GM19452 (cell line): Measurements from ENCODE around the gene PPP6R2.

Experiments used
- ATAC-seq: cut with Tn5 transposase; IDR thresholded peaks from one replicate; pipeline ENCODE4 v1.9.1; 2021; ENCODE audit not compliant: unreplicated experiment

PPP6R2 gene

DNA sequence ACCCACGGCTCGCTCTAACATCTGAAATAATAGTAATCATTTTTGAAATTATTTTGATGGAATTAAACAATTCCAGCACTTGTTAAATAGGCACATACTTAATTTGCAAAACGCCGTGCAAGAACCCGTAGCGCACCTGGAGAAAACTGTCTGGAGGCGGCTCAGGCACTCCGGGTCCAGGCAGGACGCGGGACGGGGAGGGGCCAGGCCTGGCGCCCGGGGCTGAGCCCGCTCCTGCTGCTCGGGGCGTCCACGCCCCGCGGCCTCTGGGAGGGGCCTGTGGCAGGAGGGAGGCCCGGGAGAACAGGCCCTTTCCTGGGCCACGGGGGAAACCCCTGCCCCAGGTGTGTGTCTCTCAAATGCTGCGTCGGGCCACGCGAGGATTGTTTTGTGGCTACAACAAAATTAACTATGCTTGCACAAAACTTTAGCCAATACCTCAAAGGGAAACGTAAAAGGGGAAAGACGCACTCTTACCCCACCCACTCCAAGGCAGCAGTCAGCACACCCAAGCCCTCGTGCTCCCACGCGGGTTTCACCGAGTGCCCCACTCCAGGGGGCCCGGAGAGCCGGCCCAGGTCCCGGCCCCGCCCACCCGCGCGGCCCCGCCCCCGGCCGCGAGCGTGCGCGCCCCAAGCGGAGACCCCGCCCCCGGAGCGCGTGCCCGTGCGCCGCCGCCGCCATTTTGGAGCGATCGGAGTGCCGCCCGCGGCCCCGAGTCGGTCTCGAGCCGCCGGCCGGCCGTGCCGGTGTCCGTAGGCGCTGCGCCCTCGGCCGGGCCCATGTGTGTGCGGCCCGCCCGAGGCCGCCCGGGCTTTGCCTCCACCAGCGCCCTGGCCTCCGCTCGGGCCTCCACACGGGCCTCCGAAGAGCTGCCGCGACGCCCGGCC is at the start of gene PPP6R2:
PPP6R2 (plus strand) TSS at position 677 of the 890 bp plus-strand sequence. CDS start 50,582 bp downstream, outside the sequence.
- ATAC-seq, result peak; percentile 59

GRCh38 chr22:50293441-50294318 is 49.4 kb upstream of the PPP6R2 start:
- ATAC-seq, result no peak

GRCh38 chr22:50294319-50294656 is 48.8 kb upstream of the PPP6R2 start:
- ATAC-seq, result no peak

GRCh38 chr22:50296658-50297490 is 46.3 kb upstream of the PPP6R2 start:
- ATAC-seq, result no peak

DNA sequence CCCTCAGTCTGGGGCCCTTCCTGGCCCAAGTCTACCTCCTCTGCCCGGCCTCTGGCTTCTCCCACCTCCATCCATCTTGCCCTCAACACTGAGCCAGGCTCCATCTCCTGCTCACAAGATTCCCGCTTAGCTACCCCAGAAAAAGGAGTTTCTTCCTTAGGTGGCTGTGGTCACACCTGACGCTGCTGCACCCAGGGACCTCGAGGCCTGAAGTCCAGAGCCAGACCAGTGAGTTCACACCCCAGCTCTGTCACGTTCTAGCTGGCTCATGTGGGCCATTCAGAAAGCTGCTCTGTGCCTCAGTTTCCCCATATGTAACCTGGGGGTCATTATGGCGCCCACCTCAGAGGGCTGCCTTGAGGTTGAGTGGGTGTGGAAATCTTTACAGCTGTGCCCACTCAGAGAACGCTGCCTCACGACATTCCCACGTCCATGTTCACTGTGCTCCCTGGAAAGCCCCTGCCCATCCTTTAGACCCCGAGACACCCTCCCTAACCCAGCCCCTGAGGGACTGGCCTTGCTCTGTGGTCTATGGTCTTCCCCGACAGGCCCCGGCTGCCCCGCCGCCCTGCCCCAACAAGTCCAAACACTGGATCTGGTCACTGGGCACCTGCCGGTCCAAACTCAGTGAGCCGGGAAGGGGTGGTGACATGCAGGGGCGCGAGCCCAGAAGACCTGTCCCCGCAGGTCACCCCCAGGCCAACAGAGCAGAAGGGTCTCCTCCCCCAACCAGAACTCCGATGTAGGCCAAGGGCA is 45.4 kb upstream of the PPP6R2 start:
- no peak for ATAC-seq

GRCh38 chr22:50298266-50298637 is 44.9 kb upstream of the PPP6R2 start:
- ATAC-seq, result no peak

GRCh38 chr22:50298937-50299784 is 44.0 kb upstream of the PPP6R2 start:
- no peak for ATAC-seq

GRCh38 chr22:50299785-50300619 is 43.1 kb upstream of the PPP6R2 start:
- ATAC-seq, result no peak

DNA sequence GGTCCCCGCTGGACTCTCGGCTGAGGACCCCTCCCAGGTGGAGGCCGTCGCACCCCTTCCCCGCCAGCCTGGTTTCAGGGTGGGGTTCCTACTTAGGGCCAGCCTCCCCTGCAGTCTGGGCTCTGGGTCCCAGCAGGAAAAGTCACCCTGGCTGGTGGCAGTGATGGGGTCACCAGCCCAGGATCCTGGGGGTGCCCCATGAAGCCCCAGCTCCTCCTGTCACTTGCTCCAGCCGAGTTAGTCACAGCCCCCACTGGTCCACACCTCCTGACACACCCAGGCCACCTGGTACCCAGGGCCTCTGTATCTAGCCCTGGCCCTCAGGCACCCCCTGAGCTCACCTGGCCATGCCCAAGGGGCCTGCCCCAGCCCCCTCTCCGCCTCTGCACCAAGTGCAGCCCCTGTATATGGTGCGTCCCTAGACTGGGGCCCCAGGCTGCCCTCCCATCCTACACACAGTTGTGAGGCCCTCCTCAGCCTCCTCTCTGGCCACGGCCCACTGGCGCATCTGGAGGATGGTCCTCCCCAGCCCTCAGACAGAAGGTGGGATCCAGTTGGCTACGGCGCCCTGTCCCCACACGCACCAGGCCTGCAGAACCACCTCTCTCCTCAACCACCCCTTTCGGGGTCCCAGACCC is 42.4 kb upstream of the PPP6R2 start:
- no peak for ATAC-seq

DNA sequence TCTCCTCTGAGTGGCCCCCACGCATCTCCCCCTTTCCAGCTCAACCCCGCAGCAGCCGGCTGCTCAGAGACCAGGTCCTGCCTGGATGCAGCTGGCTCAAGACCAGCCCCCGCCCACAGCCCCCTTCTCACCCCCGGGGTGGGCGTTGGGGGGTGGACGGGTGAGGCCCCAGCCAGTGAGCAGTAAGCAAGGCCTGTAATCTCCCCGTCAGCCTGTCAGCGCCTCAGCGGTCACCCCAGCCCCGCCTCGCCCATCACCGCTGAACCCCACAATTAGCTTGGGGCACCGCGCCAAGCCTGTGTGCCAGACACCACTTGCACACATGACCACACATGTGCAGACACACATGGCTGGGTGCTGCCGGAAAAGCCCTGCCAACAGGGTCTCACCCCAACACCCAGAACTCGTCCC is 41.5 kb upstream of the PPP6R2 start:
- ATAC-seq, result no peak

- ATAC-seq, result no peak
Observed at GRCh38 chr22:50302041-50302541, 41.0 kb upstream of the PPP6R2 start.

DNA sequence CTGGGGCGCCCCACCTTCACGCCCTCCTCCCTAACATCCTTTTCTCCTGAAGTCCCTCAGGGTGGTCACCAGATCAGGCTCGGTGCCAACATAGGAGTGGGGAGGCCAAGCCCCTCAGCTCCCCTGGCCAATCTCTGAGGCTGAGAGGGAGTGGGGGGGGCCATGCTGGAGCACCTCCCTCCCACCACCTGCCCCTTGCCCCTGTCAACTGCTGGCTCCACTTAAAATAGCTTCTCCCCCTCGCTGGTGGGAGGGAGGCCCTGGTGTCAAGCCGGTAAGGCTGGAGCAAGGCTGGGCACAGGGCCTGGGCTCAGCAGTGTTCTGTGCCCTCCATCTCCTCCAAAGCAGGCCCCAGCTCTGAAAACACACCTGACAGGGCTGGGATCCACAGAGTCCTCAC is 40.6 kb upstream of the PPP6R2 start:
- ATAC-seq, result no peak

- no peak for ATAC-seq
Observed at GRCh38 chr22:50303515-50303847, 39.6 kb upstream of the PPP6R2 start.

DNA sequence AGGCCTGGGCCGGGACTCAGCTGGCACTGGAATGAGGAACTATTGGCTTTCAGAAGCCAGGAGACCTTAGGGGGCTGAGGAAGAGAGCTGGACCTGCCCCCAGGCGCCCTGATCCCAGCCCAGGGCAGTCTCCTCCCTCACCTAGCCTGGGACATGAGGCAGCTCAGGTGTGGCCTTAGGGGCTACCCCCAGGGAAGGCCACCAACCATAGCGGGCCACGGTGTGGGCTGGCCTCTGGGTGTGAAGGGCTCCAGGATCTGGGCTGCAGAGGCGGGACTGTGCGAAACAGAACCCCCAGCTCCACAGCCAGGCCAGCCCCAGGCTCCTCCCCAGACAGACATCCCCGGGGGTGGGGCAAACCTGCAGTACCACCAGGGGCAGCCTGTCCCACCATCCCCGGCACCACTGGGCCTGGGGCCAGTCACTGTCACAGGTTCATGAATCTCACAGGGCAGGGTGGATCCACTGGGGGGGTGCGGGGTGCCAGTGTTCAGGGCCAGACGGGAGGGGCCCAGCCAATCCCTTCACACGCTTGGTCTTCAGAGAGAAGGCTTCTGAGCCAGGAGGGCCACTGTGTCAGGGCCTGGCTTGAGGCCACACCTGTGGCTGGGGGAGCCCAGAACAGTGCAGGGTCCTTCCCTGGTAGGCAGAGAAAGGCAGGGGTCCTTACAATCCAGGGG is 39.1 kb upstream of the PPP6R2 start:
- ATAC-seq, result no peak

DNA sequence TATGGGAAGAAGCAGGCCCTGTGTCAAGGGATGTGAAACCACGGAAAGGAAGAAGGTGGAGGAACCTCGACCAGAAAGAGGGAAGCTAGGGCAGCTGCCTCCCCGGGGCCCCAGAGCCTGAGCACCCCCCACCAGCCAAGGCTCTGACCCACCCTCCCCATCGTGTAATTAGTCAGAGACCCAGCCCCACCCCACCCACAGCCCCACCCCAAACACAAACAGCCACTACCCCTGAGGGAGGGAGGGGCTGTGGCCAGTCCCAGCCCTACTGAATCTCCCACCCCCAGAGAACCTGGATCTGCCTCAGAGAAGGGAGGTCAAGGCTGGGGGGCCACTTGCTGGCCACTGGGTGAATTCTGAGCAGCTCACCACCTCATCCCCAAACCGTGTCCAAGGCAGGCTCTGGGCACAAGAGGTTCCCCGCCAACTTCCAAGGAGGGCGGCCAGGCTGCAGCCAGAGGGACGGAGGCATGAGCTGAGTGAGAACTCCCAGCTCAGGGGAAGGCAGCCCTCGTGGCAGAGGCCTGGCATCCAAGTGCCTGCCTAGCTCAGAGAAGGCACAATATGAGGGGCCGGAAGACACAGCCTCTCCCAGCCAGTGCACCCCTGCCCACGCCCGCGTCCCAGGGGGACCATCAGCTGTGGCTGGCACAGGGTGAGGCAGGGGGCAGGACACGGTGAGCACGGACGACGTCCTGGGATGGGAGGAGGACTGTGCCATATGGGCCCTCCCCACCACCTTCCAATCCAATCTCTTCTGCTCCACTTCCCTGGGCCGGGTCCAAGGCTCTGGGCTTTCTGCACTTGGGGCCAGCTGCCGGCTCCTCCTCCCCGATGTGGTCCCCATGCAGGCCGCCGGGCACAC is 38.4 kb upstream of the PPP6R2 start:
- ATAC-seq, result no peak

DNA sequence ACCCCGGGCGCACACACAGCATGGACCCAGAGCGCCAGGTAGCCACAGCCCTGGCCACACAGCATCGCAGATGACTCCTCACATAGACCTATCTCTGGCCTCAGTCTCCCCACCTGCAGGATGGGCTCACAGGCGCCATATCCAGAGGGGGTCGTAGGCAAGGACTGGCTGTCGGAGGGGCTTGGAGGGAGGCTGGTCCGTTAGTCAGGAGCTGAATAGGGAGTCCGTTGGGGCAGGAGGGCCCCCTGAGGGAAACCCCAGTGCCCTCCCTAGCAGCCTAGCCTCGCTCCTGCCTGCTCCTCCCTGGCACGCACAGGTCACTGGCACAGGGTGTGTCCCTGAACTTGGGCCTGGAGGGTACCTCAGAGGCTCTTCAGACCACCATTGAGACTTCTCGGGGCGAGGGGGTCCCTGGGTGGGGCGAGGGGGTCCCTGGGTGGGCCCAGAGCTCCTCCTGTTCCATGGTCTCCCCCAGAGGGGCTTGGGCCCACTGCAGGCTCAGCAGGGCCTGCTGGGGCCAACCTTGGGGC is 37.7 kb upstream of the PPP6R2 start:
- ATAC-seq, result no peak
